ENCODE data around the gene DES. TPM values are rescaled to one million over a fixed set of nuclear protein-coding genes. Genes with fewer than 3 reads are reported as not detected.

Gene DES
- total and polyA plus RNA-seq, 7 experiments from 2014 or later, result 1.5 TPM; not detected in 6

Other genes starting within 250 kb of the DES start
- gene SLC23A3, start 248.3 kb upstream of the DES start, total RNA-seq, result 1 to 10 TPM in 4 of 5 experiments, under 1 TPM in 1; 0.69 to 8.6 (median 3.0) TPM
- gene SLC23A3, start 248.3 kb upstream of the DES start, polyA plus RNA-seq, result under 1 TPM in 1 of 2 donors, not detected in 1; 0.08 TPM
- gene CNPPD1, start 241.5 kb upstream of the DES start, total RNA-seq, result 10 to 100 TPM; 48.2 to 77.6 (median 64.5) TPM
- 10 to 100 TPM; 48.2 to 68.7 TPM for gene CNPPD1, start 241.5 kb upstream of the DES start, polyA plus RNA-seq
- 100 to 1,000 TPM in 2 of 5 experiments, 10 to 100 TPM in 3; 70.2 to 124 (median 90.9) TPM for gene RETREG2, start 240.1 kb upstream of the DES start, total RNA-seq
- 10 to 100 TPM; 58.5 to 62.4 TPM for gene RETREG2, start 240.1 kb upstream of the DES start, polyA plus RNA-seq
- gene ZFAND2B, start 211.6 kb upstream of the DES start, total RNA-seq, result 10 to 100 TPM; 50.1 to 79.5 (median 71.3) TPM
- gene ZFAND2B, start 211.6 kb upstream of the DES start, polyA plus RNA-seq, result 10 to 100 TPM; 72.4 to 90.7 TPM
- 10 to 100 TPM in 2 of 5 experiments, 1 to 10 TPM in 3; 4.1 to 30.2 (median 8.3) TPM for gene ABCB6, start 199.4 kb upstream of the DES start, total RNA-seq
- 1 to 10 TPM in 1 of 2 donors, under 1 TPM in 1; 0.66 to 3.2 TPM for gene ABCB6, start 199.4 kb upstream of the DES start, polyA plus RNA-seq
- gene ATG9A, start 188.7 kb upstream of the DES start, total RNA-seq, result 10 to 100 TPM; 52.6 to 66.0 (median 60.9) TPM
- 10 to 100 TPM; 14.0 to 40.0 TPM for gene ATG9A, start 188.7 kb upstream of the DES start, polyA plus RNA-seq
- 100 to 1,000 TPM; 117 to 287 (median 169) TPM for gene ANKZF1, start 188.6 kb upstream of the DES start, total RNA-seq
- gene ANKZF1, start 188.6 kb upstream of the DES start, polyA plus RNA-seq, result 10 to 100 TPM; 29.7 to 61.4 TPM
- gene GLB1L, start 172.9 kb upstream of the DES start, total RNA-seq, result 1 to 10 TPM; 1.9 to 4.5 (median 2.7) TPM
- 1 to 10 TPM; 1.6 to 2.1 TPM for gene GLB1L, start 172.9 kb upstream of the DES start, polyA plus RNA-seq
- 10 to 100 TPM; 17.4 to 35.0 (median 21.8) TPM for gene STK16, start 172.9 kb upstream of the DES start, total RNA-seq
- gene STK16, start 172.9 kb upstream of the DES start, polyA plus RNA-seq, result 10 to 100 TPM; 18.8 to 24.4 TPM
- gene TUBA4B, start 165.1 kb upstream of the DES start, total RNA-seq, result not detected
- gene TUBA4B, start 165.1 kb upstream of the DES start, polyA plus RNA-seq, result not detected
- 100 to 1,000 TPM in 3 of 5 experiments, 10 to 100 TPM in 2; 82.9 to 260 (median 183) TPM for gene TUBA4A, start 164.5 kb upstream of the DES start, total RNA-seq
- gene TUBA4A, start 164.5 kb upstream of the DES start, polyA plus RNA-seq, result 100 to 1,000 TPM; 145 to 336 TPM
- 100 to 1,000 TPM in 4 of 5 experiments, 10 to 100 TPM in 1; 50.8 to 134 (median 113) TPM for gene DNAJB2, start 139.0 kb upstream of the DES start, total RNA-seq
- gene DNAJB2, start 139.0 kb upstream of the DES start, polyA plus RNA-seq, result 1 to 10 TPM; 6.7 to 7.7 TPM
- under 1 TPM in 1 of 5 experiments, not detected in 4; 0.48 TPM for gene PTPRN, start 109.0 kb upstream of the DES start, total RNA-seq
- gene PTPRN, start 109.0 kb upstream of the DES start, polyA plus RNA-seq, result not detected
- gene RESP18, start 85.6 kb upstream of the DES start, total RNA-seq, result not detected
- not detected for gene RESP18, start 85.6 kb upstream of the DES start, polyA plus RNA-seq
- 100 to 1,000 TPM in 1 of 5 experiments, 10 to 100 TPM in 4; 72.3 to 115 (median 73.9) TPM for gene DNPEP, start 30.5 kb upstream of the DES start, total RNA-seq
- gene DNPEP, start 30.5 kb upstream of the DES start, polyA plus RNA-seq, result 10 to 100 TPM; 57.5 to 61.2 TPM
- gene SPEG, start 16.5 kb downstream of the DES start, total RNA-seq, result 10 to 100 TPM in 4 of 5 experiments, under 1 TPM in 1; 0.41 to 23.2 (median 15.0) TPM
- under 1 TPM; 0.26 to 0.76 TPM for gene SPEG, start 16.5 kb downstream of the DES start, polyA plus RNA-seq
- 10 to 100 TPM; 22.4 to 58.3 (median 37.2) TPM for gene GMPPA, start 80.5 kb downstream of the DES start, total RNA-seq
- 10 to 100 TPM; 11.8 to 23.8 TPM for gene GMPPA, start 80.5 kb downstream of the DES start, polyA plus RNA-seq
- gene ASIC4, start 96.1 kb downstream of the DES start, total RNA-seq, result under 1 TPM in 4 of 5 experiments, not detected in 1; 0.12 to 0.49 (median 0.17) TPM
- not detected for gene ASIC4, start 96.1 kb downstream of the DES start, polyA plus RNA-seq
- gene CHPF, start 125.4 kb downstream of the DES start, total RNA-seq, result 10 to 100 TPM in 1 of 5 experiments, 1 to 10 TPM in 4; 4.3 to 15.3 (median 5.7) TPM
- gene CHPF, start 125.4 kb downstream of the DES start, polyA plus RNA-seq, result 1 to 10 TPM; 4.1 to 7.8 TPM
- gene TMEM198, start 125.7 kb downstream of the DES start, total RNA-seq, result under 1 TPM in 4 of 5 experiments, not detected in 1; 0.45 to 0.69 (median 0.50) TPM
- gene TMEM198, start 125.7 kb downstream of the DES start, polyA plus RNA-seq, result not detected
- gene OBSL1, start 153.2 kb downstream of the DES start, total RNA-seq, result 1 to 10 TPM in 2 of 5 experiments, under 1 TPM in 1, not detected in 2; 0.19 to 7.1 (median 4.0) TPM
- not detected for gene OBSL1, start 153.2 kb downstream of the DES start, polyA plus RNA-seq
- gene INHA, start 153.9 kb downstream of the DES start, total RNA-seq, result under 1 TPM in 1 of 5 experiments, not detected in 4; 0.21 TPM
- gene INHA, start 153.9 kb downstream of the DES start, polyA plus RNA-seq, result not detected
- 10 to 100 TPM; 33.6 to 46.4 (median 42.6) TPM for gene STK11IP, start 179.5 kb downstream of the DES start, total RNA-seq
- gene STK11IP, start 179.5 kb downstream of the DES start, polyA plus RNA-seq, result 10 to 100 TPM in 1 of 2 donors, 1 to 10 TPM in 1; 6.8 to 13.0 TPM
- 1 to 10 TPM in 1 of 5 experiments, under 1 TPM in 2, not detected in 2; 0.19 to 3.4 (median 0.34) TPM for gene SLC4A3, start 209.3 kb downstream of the DES start, total RNA-seq
- not detected for gene SLC4A3, start 209.3 kb downstream of the DES start, polyA plus RNA-seq

All from naive thymus-derived CD4-positive, alpha-beta T cell (primary cell).